ENCODE measurements around the gene PTPRT. TPM values are rescaled to one million over a fixed set of nuclear protein-coding genes. Genes with fewer than 3 reads are reported as not detected.

PTPRT gene
- total RNA-seq, 2 donors from 2014 or later: not detected

DNA sequence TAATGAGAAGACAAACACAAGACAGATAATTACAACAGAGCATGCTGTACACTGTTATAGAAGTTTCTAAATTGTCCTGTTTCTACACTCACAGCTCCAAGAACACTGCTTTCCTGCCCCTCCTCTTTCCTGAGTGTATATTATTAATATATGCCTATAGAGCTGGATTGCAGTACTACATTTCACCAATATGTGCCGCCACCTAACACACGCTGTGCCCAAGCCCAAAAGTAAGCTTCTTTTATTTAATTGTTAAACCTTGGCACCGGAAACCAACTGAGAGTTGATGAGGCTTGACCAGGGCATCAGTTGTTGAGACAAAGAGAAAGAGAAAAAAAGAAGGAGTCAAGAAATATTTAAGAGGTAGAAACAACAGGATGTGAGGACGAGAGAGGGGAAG, 16.0 kb upstream of the PTPRT start:
- no peaks in the 10 kb centered on the region for H3K4me1 ChIP-seq (ENCODE audit: control insufficient read depth in 1 of 2, low read depth in 2 of 2)

DNA sequence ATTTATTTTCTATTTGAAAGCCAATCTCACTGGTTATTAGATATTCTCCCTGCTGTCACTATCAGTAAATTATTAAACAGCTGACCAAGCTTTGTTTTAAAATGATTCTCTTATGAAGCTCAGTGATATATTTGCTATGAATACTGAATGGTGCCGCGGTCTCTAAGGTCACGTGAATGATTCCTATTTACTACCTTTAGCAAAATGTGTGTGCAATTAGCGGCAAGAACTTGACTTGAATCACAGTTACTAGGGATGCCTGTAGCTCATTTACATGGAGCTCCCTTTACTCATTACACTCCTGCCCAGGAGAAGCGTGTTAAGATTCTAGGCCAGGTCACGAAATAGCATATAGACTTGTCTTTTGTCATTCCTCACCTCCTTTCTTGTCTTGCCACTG, 12.4 kb upstream of the PTPRT start:
- no peak overlapping the region for H3K27ac ChIP-seq
- no peak for ATAC-seq (ENCODE audit: insufficient number of reproducible peaks, low FRiP score, low read depth)
- no peaks in the 10 kb centered on the region for H3K4me1 ChIP-seq (ENCODE audit: control insufficient read depth in 1 of 2, low read depth in 2 of 2)
- H3K9me3 ChIP-seq: no peaks in the 10 kb centered on the region
- TF ChIP-seq, protein P1, sequence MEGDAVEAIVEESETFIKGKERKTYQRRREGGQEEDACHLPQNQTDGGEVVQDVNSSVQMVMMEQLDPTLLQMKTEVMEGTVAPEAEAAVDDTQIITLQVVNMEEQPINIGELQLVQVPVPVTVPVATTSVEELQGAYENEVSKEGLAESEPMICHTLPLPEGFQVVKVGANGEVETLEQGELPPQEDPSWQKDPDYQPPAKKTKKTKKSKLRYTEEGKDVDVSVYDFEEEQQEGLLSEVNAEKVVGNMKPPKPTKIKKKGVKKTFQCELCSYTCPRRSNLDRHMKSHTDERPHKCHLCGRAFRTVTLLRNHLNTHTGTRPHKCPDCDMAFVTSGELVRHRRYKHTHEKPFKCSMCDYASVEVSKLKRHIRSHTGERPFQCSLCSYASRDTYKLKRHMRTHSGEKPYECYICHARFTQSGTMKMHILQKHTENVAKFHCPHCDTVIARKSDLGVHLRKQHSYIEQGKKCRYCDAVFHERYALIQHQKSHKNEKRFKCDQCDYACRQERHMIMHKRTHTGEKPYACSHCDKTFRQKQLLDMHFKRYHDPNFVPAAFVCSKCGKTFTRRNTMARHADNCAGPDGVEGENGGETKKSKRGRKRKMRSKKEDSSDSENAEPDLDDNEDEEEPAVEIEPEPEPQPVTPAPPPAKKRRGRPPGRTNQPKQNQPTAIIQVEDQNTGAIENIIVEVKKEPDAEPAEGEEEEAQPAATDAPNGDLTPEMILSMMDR (IDR thresholded peaks at IDR 0.05): no peak
- no peak overlapping the region for H3K4me3 ChIP-seq
- no peaks in the 10 kb centered on the region for H3K27me3 ChIP-seq (replicated peaks; ENCODE audit: insufficient read depth)
- DNase-seq (ENCODE audit: low spot score): no peak
- H3K36me3 ChIP-seq: no peaks in the 10 kb centered on the region

More for the DNA sequence above, 16.0 kb upstream of the PTPRT start:
- Histone ChIP-seq H3K27ac (no peak overlapping the region), H3K4me3 (no peak overlapping the region), H3K27me3 (replicated peaks; ENCODE audit: insufficient read depth) (no peaks in the 10 kb centered on the region), H3K36me3 (no peaks in the 10 kb centered on the region), H3K9me3 (no peaks in the 10 kb centered on the region)
- no peak for ATAC-seq (ENCODE audit: insufficient number of reproducible peaks, low FRiP score, low read depth)
- TF ChIP-seq, protein P1 (IDR thresholded peaks at IDR 0.05): no peak
- no peak for DNase-seq (ENCODE audit: low spot score)

DNA sequence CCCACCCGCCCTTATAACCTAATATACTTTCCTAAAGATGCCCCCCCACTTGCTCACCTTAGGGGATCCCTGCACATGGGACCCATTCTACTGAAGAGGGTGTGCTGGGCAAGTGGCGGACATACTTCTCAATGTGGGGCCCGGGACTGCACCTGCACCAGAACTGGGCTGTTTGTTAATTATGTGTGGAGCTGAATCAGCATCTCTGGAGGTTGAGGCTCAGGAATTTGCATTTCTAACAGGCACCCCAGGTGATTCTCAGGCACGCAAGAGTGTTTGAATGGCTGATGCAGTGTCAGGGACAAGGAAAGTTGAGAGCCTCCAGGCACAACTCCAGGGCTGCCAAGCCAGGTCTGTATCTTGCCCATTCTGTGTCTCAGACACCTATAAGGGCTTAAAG, 8.9 kb upstream of the PTPRT start:
- Histone ChIP-seq H3K27ac (no peak overlapping the region), H3K27me3 (replicated peaks; ENCODE audit: insufficient read depth) (no peaks in the 10 kb centered on the region), H3K36me3 (no peaks in the 10 kb centered on the region), H3K4me1 (ENCODE audit: control insufficient read depth in 1 of 2, low read depth in 2 of 2) (no peaks in the 10 kb centered on the region), H3K4me3 (no peak overlapping the region), H3K9me3 (no peaks in the 10 kb centered on the region)
- TF ChIP-seq, protein P1 (IDR thresholded peaks at IDR 0.05): no peak
- DNase-seq (ENCODE audit: low spot score): no peak
- no peak for ATAC-seq (ENCODE audit: insufficient number of reproducible peaks, low FRiP score, low read depth)

DNA sequence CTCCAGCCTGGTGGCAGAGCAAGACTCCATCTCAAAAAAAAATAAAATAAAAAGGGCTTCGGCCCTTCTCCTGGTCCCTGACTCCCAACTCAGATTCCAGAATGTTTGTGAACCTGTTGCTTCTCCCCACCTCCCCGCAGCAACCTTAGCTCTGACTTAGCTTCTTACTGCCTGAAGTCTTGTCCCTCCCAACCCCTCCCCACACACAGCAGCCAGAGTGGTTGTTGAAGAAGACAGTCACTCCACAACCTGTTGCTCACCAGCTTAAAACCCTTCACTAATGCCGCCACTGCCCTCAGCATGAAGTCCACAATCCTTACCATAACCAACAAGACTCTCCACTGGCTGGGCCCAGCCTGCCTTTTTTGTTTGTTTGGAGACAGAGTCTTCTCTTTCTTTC, 6.5 kb upstream of the PTPRT start:
- Histone ChIP-seq H3K36me3 (no peaks in the 10 kb centered on the region), H3K4me3 (no peak overlapping the region), H3K4me1 (ENCODE audit: control insufficient read depth in 1 of 2, low read depth in 2 of 2) (no peaks in the 10 kb centered on the region), H3K27me3 (replicated peaks; ENCODE audit: insufficient read depth) (no peaks in the 10 kb centered on the region), H3K27ac (no peak overlapping the region), H3K9me3 (no peaks in the 10 kb centered on the region)
- no peak for DNase-seq (ENCODE audit: low spot score)
- no peak for ATAC-seq (ENCODE audit: insufficient number of reproducible peaks, low FRiP score, low read depth)
- TF ChIP-seq, protein P1 (IDR thresholded peaks at IDR 0.05): no peak

DNA sequence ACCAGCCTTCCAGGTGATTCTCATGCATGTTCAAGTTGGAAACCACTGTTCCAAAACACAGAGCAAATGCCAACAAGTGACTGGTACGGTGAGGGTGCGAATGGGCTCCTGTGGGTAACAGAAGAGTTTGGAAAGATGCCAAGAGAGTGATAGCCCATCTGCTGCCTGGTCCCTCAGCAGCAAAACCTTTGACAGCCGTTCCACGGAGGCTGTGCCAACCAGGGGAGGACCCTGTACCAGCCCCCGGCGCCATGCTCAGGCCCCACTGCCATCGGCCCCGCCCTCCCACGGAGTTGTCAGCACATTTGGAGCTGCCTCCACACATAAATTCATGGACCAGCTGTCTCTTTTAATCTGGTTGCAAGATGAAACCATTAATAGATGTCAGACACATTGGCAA, 4.4 kb upstream of the PTPRT start:
- Histone ChIP-seq H3K27me3 (replicated peaks; ENCODE audit: insufficient read depth) (peaks cover under 1% of the 10 kb centered on the region), H3K4me3 (no peak overlapping the region), H3K4me1 (ENCODE audit: control insufficient read depth in 1 of 2, low read depth in 2 of 2) (peaks cover 0 to 8% of the 10 kb centered on the region in 2 donors), H3K9me3 (no peaks in the 10 kb centered on the region), H3K27ac (no peak overlapping the region), H3K36me3 (no peaks in the 10 kb centered on the region)
- no peak for ATAC-seq (ENCODE audit: insufficient number of reproducible peaks, low FRiP score, low read depth)
- no peak for DNase-seq (ENCODE audit: low spot score)
- TF ChIP-seq, protein P1 (IDR thresholded peaks at IDR 0.05): no peak
